ENCODE data around the gene CYP11A1. TPM values are rescaled to one million over a fixed set of nuclear protein-coding genes. Genes with fewer than 3 reads are reported as not detected.

The CYP11A1 gene
- total RNA-seq: under 1 TPM; 0.52 to 0.82 (median 0.60) TPM
- long read RNA-seq, donor 1, partial matches to known transcripts: 0 of 2 reads
- long read RNA-seq, donor 1, other reads (novel, unspliced or antisense): 1 of 2 reads
- long read RNA-seq, donor 2: 0 reads

GRCh38 chr15:74367296-74367854, at the start of gene CYP11A1:
Gene CYP11A1, minus strand, starts transcription at chr15:74367646. Its CDS starts 61 bp downstream, at chr15:74367585.
- TF ChIP-seq, protein P1, sequence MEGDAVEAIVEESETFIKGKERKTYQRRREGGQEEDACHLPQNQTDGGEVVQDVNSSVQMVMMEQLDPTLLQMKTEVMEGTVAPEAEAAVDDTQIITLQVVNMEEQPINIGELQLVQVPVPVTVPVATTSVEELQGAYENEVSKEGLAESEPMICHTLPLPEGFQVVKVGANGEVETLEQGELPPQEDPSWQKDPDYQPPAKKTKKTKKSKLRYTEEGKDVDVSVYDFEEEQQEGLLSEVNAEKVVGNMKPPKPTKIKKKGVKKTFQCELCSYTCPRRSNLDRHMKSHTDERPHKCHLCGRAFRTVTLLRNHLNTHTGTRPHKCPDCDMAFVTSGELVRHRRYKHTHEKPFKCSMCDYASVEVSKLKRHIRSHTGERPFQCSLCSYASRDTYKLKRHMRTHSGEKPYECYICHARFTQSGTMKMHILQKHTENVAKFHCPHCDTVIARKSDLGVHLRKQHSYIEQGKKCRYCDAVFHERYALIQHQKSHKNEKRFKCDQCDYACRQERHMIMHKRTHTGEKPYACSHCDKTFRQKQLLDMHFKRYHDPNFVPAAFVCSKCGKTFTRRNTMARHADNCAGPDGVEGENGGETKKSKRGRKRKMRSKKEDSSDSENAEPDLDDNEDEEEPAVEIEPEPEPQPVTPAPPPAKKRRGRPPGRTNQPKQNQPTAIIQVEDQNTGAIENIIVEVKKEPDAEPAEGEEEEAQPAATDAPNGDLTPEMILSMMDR (IDR thresholded peaks at IDR 0.05): no peak
- Histone ChIP-seq H3K4me1 (ENCODE audit: low read depth) (peaks cover 8% of the 10 kb centered on the region), H3K36me3 (ENCODE audit: low read depth) (no peaks in the 10 kb centered on the region), H3K9me3 (no peaks in the 10 kb centered on the region), H3K4me3 (no peak within 1 kb of the TSS)
- ATAC-seq (no peak), DNase-seq (no peak)
- intact Hi-C loops (cut with DNase I, micrococcal nuclease): no loop called here

DNA sequence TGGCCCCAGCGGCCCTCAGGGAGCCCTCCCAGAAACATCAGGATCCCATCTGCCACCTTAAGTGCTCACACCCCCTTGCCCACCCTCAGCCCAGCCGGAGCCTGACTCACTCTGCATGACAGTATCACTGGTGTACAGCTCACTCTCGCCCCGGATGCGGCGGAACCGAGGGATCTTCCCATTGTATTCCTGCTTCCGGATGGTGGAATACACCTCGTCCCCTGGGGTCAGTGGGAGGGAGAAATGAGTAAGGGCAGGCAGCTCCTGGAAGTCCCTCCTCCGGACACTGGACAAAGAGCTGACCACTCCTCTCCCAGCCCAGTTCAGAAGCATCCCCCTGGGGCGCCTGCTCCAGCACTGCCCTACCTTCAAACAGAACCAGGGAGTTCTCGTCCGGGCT, 49.8 kb upstream of the CYP11A1 start:
- TF ChIP-seq, protein P1 (IDR thresholded peaks at IDR 0.05): no peak
- DNase-seq: no peak
- H3K4me3 ChIP-seq: no peak overlapping the region
- ATAC-seq: no peak
- intact Hi-C loops (cut with DNase I, micrococcal nuclease): no loop called here
- no peaks in the 10 kb centered on the region for H3K36me3 ChIP-seq (ENCODE audit: low read depth)
- no peaks in the 10 kb centered on the region for H3K4me1 ChIP-seq (ENCODE audit: low read depth)
- H3K9me3 ChIP-seq: no peaks in the 10 kb centered on the region

- Histone ChIP-seq H3K36me3 (ENCODE audit: low read depth) (no peaks in the 10 kb centered on the region), H3K4me3 (no peak overlapping the region), H3K4me1 (ENCODE audit: low read depth) (no peaks in the 10 kb centered on the region), H3K9me3 (no peaks in the 10 kb centered on the region)
- no peak for DNase-seq
- no peak for ATAC-seq
- intact Hi-C loops (cut with DNase I, micrococcal nuclease): no loop called here
- TF ChIP-seq, protein P1 (IDR thresholded peaks at IDR 0.05): no peak
Observed at GRCh38 chr15:74415966-74416916, 48.8 kb upstream of the CYP11A1 start.

DNA sequence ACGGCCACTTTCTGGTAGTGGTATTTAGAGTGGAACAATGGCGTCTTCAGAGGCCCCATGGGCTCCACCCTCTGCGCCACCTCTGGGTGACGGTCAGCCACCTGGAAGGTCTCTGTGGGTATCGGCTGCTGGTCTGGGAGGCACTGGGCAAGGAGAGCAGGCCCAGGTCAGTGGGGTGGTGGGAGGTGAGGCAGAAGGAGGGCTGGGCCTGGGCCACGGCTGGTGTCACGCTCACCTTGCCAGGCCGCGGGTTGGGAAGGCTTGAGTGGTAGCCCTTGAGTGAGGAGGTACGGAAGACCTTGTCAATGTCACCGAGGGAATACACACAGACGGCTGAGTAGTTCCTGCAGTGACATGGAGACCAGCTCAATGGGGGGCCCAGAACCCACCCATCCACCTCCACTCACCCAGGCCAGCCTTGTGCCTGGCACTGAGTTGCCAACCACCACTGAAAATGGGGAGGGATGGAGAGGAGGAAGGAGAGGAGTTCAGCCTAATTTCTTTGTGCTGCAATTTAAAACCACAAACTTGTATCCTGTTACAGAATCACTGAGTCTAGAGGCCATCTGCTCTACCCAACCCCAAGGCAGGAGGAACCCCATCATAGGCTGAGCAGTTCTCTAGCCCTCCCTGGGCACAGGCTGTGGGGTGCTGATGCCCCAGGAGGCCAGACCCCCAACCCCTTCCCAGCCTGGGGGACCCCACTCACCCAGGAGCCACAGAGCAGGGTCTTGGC, 47.3 kb upstream of the CYP11A1 start:
- DNase-seq: no peak
- Histone ChIP-seq H3K4me3 (no peak overlapping the region), H3K4me1 (ENCODE audit: low read depth) (no peaks in the 10 kb centered on the region), H3K36me3 (ENCODE audit: low read depth) (no peaks in the 10 kb centered on the region), H3K9me3 (no peaks in the 10 kb centered on the region)
- intact Hi-C loops (cut with DNase I, micrococcal nuclease): no loop called here
- TF ChIP-seq, protein P1 (IDR thresholded peaks at IDR 0.05): no peak
- ATAC-seq: no peak

DNA sequence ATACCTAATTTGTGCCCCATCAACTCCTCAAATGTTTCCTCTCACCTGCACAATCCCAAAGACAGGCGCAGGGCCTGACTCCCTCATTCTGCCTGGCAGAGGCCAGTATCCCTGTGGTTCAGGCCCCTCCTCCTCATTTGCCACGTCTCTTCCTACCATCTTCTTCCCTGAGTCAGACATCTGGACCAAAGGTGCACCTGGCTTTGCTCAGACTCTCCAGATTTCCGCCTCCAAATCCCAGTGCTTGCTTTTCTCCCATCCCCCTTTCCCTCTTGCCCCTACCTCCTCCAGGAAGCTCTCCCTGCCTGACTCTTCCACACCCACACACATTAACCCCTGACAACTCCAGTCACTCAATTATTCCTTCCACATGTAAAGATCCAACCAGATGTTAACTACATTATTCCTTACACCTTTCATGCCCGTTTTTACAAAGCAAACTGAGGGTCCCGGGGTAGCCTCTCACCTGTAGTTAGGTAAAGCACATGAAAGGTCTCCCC, 46.7 kb upstream of the CYP11A1 start:
- no peak for ATAC-seq
- intact Hi-C loops (cut with DNase I, micrococcal nuclease): no loop called here
- no peaks in the 10 kb centered on the region for H3K9me3 ChIP-seq
- no peak for DNase-seq
- H3K4me3 ChIP-seq: no peak overlapping the region
- no peaks in the 10 kb centered on the region for H3K4me1 ChIP-seq (ENCODE audit: low read depth)
- no peaks in the 10 kb centered on the region for H3K36me3 ChIP-seq (ENCODE audit: low read depth)
- TF ChIP-seq, protein P1 (IDR thresholded peaks at IDR 0.05): no peak

Measured in mucosa of descending colon (tissue), 3 donors.